Urothelium cell line (cell line): ENCODE results near the gene RNF151.
A peak's percentile ranks its signal among the peaks of the same experiment; 100 is the strongest.
"Not testable (repeated sequence)": the region's sequence is repeated elsewhere in the genome, so short reads cannot be mapped to it uniquely, and the experiment has no call there.

ENCODE experiments used
- DNase-seq: peaks from one replicate; pipeline ENCODE4 v3.0.0; 2011; ENCODE audit warnings: low spot score, mixed read lengths
- FAIRE-seq: peaks from 2 replicates; lab custom pipeline; 2011; peaks lifted over from hg19 to GRCh38; lab: Jason Lieb, UNC

RNF151 gene

DNA sequence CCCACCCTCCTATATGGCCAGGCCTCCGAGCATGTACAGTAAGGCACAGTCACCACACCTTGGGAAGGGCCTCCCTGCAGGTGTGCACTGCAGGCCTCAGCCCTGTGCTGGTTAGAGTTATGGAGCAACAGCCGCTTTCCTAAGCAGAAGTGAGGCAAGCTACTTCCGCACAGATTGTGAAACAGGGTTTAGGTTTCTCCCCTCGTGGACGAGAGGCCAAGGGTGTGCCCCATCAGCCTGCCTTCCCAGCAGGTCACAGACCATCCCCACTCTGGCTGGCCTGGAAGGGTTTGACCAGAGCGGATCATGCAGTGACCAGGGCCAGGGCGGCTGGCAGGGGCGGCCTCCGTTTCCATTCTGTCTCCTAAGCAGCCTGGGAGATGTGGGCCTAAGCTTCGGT lies 28.3 kb upstream of the RNF151 start:
- FAIRE-seq (no peak), DNase-seq (no peak)

DNA sequence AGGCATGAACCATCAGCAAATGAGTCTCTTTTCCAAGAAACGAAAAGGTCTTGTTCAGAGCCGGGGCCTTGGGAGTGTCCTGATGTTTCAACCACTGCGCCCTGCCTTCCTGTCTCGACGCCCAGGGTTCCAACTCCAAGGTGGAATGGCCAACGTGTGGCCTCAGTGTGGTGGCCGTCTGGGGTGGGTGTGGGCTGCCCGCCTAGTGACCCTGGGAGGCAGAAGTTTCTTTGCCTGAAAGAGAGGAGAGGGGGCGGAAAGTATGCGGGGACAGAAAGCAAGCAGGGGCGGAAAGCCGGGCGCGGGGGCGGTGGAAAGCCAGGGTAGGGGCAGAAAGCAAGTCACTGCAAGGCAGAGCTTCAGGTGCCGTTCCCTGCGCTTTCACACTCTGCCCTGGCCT lies 27.7 kb upstream of the RNF151 start:
- FAIRE-seq = no peak
- no peak for DNase-seq

DNA sequence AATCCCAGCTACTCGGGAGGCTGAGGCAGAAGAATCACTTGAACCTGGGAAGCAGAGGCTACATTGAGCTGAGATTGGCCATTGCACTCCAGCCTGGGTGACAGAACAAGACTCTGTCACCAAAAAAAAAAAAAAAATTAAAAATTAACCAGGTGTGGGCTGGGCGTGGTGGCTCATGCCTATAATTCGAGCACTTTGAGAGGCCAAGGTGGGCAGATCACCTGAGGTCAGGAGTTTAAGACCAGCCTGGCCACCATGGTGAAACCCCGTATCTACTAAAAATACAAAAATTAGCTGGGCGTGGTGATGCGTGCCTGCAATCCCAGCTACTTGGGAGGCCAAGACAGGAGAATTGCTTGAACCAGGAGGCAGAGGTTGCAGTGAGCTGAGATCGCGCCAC lies 26.8 kb upstream of the RNF151 start:
- not testable (repeated sequence) for FAIRE-seq, DNase-seq

DNA sequence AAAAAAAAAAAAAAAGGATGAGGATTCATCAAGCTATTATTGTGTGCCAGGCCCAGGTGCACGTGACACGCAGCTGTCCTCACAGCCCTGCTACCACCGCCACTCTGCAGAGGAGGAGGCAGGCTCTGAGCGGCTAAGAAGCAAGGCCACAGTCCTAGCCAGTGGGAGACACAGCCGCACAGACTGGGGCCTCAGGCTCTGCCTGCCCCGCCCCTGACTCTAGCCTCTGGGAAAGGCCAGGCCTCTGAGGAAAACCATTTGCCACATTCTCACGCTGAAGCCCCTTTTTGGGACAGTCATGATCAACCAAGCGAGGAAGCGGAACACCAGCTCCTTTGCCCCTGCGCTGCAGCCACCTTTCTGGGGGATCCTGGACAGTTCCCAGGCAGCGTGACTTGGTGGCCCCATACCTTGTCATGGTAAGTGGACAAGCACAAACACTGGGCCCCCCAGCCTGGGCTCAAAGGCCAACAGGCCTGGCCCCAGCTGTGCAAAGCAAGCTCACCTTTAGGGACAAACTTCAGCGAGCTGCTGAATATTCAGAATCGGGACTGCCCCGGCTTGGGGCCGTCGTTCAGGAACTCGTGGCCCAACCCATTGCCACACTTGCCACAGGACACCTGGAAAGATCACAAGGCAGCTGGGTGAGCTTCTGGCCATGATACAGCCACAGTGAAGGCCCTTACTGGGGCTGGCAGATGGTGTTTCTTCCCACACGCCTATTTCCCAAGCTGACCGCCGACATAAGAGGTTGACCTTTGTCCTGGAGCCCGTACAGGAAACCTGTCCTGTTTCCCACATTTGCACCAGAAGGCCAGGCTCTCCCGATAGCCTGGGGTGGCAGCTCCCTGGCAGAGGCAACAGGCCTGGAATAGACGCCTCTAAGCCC lies 26.1 kb upstream of the RNF151 start:
- DNase-seq (no peak), FAIRE-seq (no peak)

DNA sequence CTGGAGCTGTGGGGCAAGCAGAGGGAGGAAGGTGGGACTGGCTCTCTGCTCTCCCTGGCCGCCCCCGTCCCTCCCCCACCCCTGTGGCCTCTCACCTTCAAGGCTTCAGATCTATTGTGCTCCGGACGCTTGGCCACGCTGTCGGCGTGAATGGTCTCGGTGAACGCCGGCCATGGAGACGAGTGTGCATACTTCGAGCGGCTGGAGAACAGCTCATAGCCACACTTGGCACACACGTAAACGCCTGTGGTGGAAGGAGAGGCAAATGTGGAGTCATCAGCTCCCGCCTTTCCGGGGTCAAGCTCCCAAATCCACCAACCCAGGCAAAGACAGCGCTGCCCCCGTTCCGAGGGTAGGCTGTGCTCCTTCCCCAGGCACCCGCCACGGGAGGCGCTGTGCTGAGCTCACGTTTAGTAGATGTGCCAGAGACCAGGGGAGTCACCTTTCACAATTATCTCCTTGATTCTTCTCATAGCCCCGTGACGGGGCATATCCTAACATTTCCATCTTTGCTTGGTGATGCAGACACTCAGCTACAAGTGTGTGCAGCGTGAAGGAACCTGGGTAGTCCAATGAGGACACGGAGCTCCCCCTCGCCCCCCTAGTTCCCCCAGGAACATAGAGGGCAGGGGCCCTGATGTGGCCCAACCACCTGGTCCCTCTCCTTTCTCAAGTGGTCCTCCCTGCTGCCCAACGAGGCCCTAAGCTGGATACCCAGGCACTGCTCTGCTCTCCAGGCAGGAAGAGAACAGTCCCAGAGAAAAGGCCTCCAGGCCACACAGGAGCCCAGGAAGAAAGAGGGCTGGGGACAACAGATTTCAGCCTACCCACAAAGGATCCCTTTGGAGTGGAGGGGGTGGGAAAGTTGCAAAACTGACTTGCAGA lies 25.3 kb upstream of the RNF151 start:
- FAIRE-seq (no peak), DNase-seq (no peak)

DNA sequence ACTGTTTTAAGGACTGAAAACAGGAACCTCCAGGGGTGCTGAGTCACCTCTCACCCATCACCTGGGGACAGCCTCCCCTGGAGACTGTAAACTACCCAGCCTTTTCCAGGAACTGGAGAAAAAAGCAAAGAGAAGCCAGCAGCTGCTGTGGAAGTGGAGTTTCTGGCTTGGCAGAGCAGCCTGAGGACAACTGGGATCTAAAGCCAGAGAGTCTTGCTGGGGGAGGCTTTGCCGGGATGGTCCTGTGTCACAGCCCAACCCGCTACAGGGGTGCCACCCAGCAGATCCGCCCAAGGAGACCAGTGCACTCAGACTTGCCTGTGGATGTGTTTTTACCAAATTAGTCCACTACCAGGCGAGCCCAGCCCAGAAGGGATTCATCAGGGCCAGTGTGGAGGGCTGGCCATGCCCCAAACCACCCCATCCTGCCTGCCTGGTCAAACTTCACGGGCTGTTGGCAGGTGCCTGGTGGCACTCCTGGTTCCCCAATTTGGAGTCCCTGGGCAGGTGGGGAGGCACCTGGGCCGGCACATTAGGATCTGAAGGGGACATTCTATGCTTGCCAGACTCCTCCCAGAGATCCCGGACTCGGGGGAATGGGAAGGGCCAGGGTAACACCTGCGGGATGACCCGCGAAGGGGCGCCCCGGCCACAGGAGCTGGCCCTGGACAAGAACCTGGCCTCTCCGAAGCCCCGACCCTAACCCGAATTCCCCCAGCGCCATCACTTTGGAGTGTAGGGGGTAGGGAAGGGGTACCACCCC lies 24.4 kb upstream of the RNF151 start:
- no peak for DNase-seq
- FAIRE-seq = no peak

DNA sequence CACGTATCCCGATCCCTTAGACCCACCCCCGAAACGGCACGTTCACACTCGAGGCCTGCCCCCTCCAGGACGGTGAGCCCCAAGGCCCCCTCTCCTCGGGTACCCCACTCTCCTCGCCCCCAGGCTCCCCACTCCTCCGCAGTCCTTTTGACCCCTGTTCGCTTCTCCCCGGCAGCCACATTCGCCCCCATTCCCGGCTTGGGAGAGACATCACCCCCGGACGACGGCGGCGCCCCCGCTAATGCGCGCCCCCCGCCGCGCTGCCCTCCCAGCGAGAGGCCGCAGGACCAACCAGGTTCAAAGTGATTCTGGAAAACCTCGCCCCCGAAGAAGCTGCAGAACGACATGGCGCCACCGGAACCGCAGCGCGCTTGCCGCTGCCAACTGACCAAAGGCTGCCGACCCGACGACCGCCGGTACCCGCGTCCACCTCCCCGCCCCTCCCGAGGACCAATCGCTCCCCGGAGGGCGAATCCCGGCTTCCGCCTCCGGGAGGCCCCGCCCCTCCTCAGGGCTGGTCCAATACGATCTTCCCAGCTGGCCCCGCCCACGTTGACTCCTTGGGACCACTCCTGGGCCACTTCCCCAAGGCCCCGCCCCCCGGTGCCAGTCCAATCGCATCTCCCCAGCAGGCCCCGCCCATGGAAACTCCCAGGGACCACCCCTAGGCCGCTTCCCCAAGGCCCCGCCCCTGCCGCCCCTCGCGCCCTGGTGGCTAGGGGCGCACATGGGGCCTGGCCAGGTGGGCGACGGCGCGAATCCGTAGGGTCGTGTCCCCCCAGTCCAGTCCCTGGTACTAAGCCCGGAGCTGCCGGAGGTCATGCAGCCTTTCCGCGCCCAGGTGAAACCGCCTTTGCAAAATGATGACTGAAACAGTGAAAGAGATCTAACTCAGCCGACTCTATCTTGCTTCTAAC lies 23.6 kb upstream of the RNF151 start, which contains the start of gene MSRB1:
Gene MSRB1 (minus strand): TSS at position 390 of the 917 bp plus-strand sequence. CDS start 43 bp downstream, at position 347.
- FAIRE-seq (peak; percentile 79), DNase-seq (peak; percentile 100)

DNA sequence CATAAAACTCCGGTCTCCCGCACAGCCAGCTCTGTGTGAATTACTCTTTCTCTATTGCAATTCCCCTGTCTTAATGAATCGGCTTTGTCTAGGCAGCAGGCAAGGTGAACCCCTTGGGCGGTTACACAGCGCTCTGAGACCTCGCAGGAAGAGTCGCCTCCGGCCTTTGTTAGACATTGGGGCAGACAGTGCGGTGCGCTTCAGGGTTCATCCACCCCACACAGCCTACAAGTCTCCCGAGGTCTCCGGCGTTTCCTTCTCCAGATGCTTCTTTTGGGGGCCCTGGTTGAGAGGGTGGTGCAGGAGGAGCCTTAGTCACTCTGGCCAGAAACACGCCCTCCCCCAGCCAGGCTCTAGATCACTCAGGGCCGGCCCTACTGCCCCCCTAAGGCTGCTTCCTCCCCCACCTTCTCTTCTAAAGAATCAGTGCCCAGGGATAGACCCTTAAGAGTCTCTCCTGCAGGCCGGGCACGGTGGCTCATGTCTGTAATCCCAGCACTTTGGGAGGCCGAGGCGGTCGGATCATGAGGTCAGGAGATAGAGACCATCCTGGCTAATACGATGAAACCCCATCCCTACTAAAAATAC lies 21.9 kb upstream of the RNF151 start:
- FAIRE-seq = no peak
- DNase-seq = no peak

DNA sequence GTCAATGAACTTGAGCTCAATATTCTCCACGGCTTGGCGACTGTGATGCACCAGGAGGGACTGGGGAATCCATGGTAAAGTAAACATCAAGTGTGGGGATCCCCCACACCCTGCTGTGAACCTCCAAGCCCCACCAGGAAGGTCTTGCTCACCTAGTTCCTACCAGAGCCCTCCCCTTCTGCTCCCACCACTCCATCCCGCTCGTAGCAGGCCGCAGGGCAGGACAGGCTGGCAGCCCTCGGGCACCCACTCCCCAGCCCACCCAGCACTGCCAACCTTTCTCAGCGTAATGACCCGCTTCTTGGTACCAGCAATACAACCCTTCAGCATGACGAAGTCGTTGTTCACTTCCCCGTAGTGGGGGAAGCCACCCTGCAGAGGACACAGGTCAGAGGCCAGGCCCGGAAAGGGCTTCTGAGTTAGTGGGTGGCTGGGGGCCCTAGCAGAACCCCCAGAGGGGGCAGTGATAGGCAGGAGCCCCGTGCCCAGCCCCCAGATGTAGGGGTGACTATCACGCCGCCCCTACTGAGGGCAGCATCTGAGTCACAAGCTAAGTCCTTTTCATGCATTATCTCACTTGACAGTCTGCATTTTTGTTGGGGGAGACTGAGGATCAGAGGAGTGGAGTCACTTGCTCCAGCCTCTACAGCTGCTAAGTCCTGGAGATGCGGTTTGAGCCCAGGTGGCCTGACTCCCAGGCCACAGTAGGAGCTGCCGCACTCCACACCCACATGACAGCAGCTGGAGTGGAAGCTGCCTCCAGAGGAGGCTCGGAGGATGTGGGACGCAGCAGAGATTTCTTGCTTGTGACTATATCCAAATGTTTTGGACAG lies 20.9 kb upstream of the RNF151 start:
- FAIRE-seq (peak; percentile 20), DNase-seq (no peak)

DNA sequence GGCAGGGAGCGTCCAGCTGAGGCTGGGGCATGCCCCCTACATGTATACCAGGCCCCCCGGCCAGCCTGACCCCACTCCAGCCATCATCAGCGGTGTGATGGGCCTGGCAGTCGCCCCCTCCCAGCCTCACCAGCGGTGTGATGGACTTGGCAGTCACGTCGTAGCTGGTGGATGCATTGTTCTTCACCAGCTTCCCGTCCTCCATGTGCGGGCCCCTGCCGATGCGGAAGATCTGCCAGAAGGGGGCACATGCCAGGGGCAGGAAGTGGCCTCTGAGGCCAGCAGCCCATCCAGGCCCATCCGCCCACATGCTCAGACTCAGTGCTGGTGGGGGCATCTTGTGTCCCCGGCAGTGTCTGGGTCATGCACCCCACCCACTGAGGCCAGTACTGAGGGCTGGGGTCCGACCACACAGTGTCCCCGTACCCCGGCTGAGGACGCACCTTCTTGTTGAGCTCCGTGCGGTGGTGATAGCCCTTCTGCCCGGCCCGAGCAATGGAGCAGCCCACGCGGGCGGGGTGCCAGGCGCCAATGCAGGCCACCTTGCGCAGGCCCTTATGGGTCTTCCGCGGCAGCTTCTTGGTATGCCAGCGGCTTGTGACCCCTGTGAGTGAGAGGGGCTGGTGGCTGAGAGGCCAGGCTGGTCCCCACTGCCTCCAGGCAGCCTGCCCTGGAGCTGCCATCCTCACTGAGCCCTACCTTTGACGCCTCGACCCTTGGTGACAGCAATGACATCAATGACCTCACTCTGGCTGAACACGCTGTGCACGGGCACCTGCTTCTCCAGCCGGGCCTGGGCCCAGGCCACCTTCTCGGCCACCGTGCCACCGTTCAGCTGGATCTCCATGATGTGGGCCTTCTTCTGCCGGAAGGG lies 19.9 kb upstream of the RNF151 start:
- DNase-seq = no peak
- FAIRE-seq = peak; percentile 27

DNA sequence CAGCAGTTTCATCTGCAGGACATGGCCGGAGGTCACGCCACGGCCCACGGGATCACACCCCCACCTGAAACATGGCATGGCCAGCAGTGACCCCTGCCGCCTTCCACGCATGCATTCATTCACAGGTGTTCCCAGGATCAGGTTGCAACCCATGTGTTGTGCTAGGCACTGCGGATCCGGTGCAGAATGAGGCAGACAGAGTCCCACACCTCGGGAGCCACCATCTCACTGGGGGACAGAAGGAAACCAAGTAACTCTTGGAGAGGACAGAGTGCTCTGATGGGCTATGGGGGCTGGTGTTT lies 19.3 kb upstream of the RNF151 start:
- no peak for DNase-seq
- FAIRE-seq = no peak

DNA sequence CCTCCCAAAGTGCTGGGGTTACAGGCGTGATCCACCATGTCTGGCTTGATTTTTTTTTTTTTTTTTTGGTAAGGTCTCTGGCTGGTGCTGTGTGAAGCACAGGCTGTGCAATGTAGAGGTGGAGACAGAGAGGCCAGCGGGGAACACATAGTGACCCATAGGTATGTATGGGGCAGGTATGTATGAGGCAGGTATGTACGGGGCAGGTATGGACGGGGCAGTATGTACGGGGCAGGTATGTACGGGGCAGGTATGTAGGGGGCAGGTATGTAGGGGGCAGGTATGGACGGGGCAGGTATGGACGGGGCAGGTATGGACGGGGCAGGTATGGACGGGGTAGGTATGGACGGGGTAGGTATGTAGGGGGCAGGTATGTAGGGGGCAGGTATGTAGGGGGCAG lies 17.1 kb upstream of the RNF151 start:
- FAIRE-seq = peak; percentile 85
- no peak for DNase-seq

DNA sequence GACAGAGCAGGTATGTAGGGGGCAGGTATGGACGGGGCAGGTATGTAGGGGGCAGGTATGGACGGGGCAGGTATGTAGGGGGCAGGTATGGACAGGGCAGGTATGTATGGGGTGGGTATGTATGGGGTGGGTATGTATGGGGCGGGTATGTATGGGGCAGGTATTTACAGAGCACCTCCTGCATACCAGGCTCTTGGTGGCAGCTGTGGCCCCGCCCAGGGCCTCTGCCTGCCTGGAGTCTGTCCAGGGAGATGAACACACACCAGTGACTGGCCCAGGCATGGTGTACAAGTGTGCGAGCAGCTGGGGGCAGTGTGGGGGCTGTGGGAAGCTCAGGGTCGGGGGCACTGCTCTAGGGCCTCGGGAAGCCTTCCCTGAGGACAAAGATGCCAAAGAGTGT lies 16.6 kb upstream of the RNF151 start:
- DNase-seq (no peak), FAIRE-seq (peak; percentile 20)

DNA sequence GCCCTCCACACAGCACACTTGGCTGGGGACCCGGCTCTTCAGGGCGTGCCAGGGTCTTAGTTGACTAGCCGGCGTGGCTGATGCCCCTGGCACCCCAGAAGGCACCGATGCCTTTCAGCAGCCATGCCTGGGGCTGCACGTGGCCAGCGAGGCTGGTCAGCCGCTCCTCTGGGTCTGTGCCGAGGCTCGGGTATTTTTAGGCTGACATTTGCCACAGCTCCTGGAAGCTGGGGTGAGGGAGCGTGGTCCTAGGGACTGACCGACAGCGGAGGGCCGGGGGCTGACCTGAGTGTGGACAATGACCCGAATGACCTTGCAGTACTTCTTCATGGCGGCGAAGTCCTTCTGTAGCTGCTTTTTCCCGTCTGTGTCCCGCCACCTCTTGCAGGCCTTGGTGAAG lies 16.1 kb upstream of the RNF151 start:
- DNase-seq = no peak
- no peak for FAIRE-seq

DNA sequence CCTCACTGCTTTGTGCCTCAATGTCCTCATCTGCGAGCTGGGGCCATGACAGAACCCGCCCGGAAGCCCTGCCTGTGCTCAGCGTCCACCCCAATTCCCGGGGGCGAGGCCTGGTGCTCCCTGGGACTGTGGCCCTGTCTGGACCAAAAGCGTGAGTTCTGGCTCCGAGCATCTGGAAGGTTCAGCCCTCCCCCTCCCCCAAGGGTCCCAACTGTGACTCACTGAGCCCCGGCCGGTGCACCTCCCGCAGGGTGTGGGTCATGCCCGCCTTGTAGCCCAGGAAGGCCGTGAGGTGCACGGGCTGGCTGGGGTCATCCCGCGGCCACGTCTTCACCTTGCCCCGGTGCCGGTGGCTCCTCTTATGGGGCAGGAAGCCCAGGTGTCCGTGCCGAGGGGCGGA lies 12.9 kb upstream of the RNF151 start:
- FAIRE-seq (no peak), DNase-seq (no peak)

DNA sequence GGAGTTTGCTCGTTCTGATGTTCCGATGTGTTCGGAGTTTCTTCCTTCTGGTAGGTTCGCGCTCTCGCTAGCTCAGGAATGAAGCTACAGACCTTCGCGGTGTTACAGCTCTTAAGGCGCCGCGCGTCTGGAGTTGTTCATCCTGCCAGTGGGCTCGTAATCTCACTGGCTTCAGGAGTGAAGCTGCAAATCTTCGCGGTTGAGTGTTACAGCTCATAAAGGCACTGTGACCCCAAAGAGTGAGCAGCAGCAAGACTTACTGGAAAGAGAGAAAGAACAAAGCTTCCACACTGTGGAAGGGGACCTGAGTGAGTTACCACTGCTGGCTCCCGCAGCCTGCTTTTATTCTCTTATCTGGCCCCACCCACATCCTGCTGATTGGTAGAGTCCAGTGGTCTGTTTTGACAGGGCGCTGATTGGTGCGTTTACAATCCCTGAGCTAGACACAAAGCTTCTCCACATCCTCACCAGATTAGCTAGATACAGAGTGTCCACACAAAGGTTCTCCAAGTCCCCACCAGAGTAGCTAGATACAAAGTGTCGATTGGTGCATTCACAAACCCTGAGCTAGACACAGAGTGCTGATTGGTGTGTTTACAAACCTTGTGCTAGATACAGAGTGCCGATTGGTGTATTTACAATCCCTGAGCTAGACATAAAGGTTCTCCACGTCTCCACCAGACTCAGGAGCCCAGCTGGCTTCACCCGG lies 9.1 kb upstream of the RNF151 start:
- FAIRE-seq, DNase-seq: not testable (repeated sequence)

DNA sequence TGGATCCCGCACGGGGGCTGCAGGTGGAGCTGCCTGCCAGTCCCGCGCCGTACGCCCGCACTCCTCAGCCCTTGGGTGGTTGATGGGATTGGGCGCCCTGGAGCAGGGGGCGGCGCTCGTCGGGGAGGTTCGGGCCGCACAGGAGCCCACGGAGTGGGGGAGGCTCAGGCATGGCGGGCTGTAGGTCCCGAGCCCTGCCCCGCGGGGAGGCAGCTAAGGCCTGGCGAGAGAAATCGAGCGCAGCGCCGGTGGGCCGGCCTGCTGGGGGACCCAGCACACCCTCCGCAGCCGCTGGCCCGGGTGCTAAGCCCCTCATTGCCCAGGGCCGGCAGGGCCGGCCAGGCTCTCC lies 8.5 kb upstream of the RNF151 start:
- FAIRE-seq, DNase-seq: not testable (repeated sequence)
